ENCODE data around the gene KIF18B. TPM values are rescaled to one million over a fixed set of nuclear protein-coding genes. Genes with fewer than 3 reads are reported as not detected.

KIF18B gene
- total RNA-seq, 1 donor from 2014 or later: 87.3 TPM

- H3K27ac Mint-ChIP-seq (ENCODE audit: unreplicated experiment): no peak overlapping the region
- peaks cover 3% of the 10 kb centered on the region for H3K4me1 Mint-ChIP-seq
- H3K4me3 Mint-ChIP-seq: no peak overlapping the region
- TF ChIP-seq, protein P1, sequence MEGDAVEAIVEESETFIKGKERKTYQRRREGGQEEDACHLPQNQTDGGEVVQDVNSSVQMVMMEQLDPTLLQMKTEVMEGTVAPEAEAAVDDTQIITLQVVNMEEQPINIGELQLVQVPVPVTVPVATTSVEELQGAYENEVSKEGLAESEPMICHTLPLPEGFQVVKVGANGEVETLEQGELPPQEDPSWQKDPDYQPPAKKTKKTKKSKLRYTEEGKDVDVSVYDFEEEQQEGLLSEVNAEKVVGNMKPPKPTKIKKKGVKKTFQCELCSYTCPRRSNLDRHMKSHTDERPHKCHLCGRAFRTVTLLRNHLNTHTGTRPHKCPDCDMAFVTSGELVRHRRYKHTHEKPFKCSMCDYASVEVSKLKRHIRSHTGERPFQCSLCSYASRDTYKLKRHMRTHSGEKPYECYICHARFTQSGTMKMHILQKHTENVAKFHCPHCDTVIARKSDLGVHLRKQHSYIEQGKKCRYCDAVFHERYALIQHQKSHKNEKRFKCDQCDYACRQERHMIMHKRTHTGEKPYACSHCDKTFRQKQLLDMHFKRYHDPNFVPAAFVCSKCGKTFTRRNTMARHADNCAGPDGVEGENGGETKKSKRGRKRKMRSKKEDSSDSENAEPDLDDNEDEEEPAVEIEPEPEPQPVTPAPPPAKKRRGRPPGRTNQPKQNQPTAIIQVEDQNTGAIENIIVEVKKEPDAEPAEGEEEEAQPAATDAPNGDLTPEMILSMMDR (conservative IDR thresholded peaks at IDR 0.05): no peak
- DNase-seq (ENCODE audit: low read depth, low spot score): no peak
- no peaks in the 10 kb centered on the region for H3K27me3 Mint-ChIP-seq (ENCODE audit: low read depth)
- H3K36me3 Mint-ChIP-seq (ENCODE audit: low read depth): peaks cover 5% of the 10 kb centered on the region
- H3K9me3 Mint-ChIP-seq: no peaks in the 10 kb centered on the region
These were observed 55.3 kb downstream of the KIF18B start for GRCh38 chr17:44892250-44892649.

DNA sequence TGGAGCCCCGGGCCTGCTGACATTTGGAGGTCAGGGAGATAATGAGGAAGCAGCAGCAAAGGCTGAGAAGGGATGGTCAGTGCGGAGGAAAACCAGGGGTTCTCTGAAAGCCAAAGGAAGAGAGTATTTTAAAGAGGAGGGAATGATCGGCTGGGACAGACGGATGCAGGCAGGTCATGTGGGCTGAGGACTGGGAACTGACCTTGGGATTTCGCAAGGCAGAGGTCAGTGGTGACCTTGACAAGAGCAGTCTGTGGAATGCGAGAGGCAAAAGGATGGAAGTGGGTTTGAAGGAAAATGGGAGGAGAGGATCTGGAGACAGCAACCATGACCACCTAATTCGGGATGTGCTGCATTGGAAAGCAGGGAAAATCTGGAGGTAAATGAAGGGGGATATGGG, 58.6 kb downstream of the KIF18B start:
- H3K36me3 Mint-ChIP-seq (ENCODE audit: low read depth): peaks cover 3% of the 10 kb centered on the region
- DNase-seq (ENCODE audit: low read depth, low spot score): no peak
- TF ChIP-seq, protein P1 (conservative IDR thresholded peaks at IDR 0.05): no peak
- H3K4me1 Mint-ChIP-seq: no peaks in the 10 kb centered on the region
- H3K9me3 Mint-ChIP-seq: no peaks in the 10 kb centered on the region
- H3K27me3 Mint-ChIP-seq (ENCODE audit: low read depth): no peaks in the 10 kb centered on the region
- no peak overlapping the region for H3K4me3 Mint-ChIP-seq
- H3K27ac Mint-ChIP-seq (ENCODE audit: unreplicated experiment): no peak overlapping the region

GRCh38 chr17:44887971-44888954, 59.3 kb downstream of the KIF18B start:
- H3K27me3 Mint-ChIP-seq (ENCODE audit: low read depth): no peaks in the 10 kb centered on the region
- H3K4me3 Mint-ChIP-seq: no peak overlapping the region
- H3K27ac Mint-ChIP-seq (ENCODE audit: unreplicated experiment): no peak overlapping the region
- H3K4me1 Mint-ChIP-seq: no peaks in the 10 kb centered on the region
- no peak for DNase-seq (ENCODE audit: low read depth, low spot score)
- H3K9me3 Mint-ChIP-seq: no peaks in the 10 kb centered on the region
- peaks cover 5% of the 10 kb centered on the region for H3K36me3 Mint-ChIP-seq (ENCODE audit: low read depth)
- TF ChIP-seq, protein P1 (conservative IDR thresholded peaks at IDR 0.05): no peak

- TF ChIP-seq, protein P1 (conservative IDR thresholded peaks at IDR 0.05): no peak
- Mint-ChIP-seq H3K4me3 (no peak overlapping the region), H3K9me3 (no peaks in the 10 kb centered on the region), H3K36me3 (ENCODE audit: low read depth) (peaks cover 7% of the 10 kb centered on the region), H3K27ac (ENCODE audit: unreplicated experiment) (peak overlapping the region; percentile 32), H3K4me1 (no peaks in the 10 kb centered on the region), H3K27me3 (ENCODE audit: low read depth) (no peaks in the 10 kb centered on the region)
- DNase-seq (ENCODE audit: low read depth, low spot score): no peak
These were observed 60.6 kb downstream of the KIF18B start for GRCh38 chr17:44887016-44887415.

GRCh38 chr17:44884941-44885340, 62.6 kb downstream of the KIF18B start:
- no peaks in the 10 kb centered on the region for H3K27me3 Mint-ChIP-seq (ENCODE audit: low read depth)
- no peak for DNase-seq (ENCODE audit: low read depth, low spot score)
- H3K36me3 Mint-ChIP-seq (ENCODE audit: low read depth): peaks cover 7% of the 10 kb centered on the region
- no peaks in the 10 kb centered on the region for H3K9me3 Mint-ChIP-seq
- no peak overlapping the region for H3K4me3 Mint-ChIP-seq
- TF ChIP-seq, protein P1 (conservative IDR thresholded peaks at IDR 0.05): no peak
- H3K4me1 Mint-ChIP-seq: no peaks in the 10 kb centered on the region
- no peak overlapping the region for H3K27ac Mint-ChIP-seq (ENCODE audit: unreplicated experiment)
